HepG2 (cell line): Measurements from ENCODE around the gene BCL2L13. TPM values are rescaled to one million over a fixed set of nuclear protein-coding genes. Genes with fewer than 3 reads are reported as not detected.

Source experiments
- BHLHE40 ChIP-seq: IDR thresholded peaks from 2 replicates; pipeline ENCODE4 v1.6.1; 2011; ENCODE audit warnings: low read length, improper control_type of control experiment
- CREM ChIP-seq, 2 experiments: sonication (generic) in 1 of 2; formaldehyde crosslinking in 1 of 2; IDR thresholded peaks; 2 replicates each; pipeline versions ENCODE4 v1.4.0 to v1.6.1; 2016 to 2020; ENCODE audit warnings: antibody characterized with exemption in 1 of 2, mild to moderate bottlenecking in 1 of 2, missing genetic modification reagents in 1 of 2
- FOXO1 ChIP-seq: sonication (generic); formaldehyde crosslinking; IDR thresholded peaks from 2 replicates; pipeline ENCODE4 v1.4.0; 2020; ENCODE audit warnings: missing genetic modification reagents
- GPN1 ChIP-seq: sonication (generic); formaldehyde crosslinking; IDR thresholded peaks from 2 replicates; pipeline ENCODE4 v1.5.1; 2020; ENCODE audit warnings: missing genetic modification reagents, borderline replicate concordance
- GZF1 ChIP-seq: sonication (generic); formaldehyde crosslinking; IDR thresholded peaks from 2 replicates; pipeline ENCODE4 v1.5.1; 2020; ENCODE audit warnings: mild to moderate bottlenecking, missing genetic modification reagents
- NCOA2 ChIP-seq: sonication (generic); formaldehyde crosslinking; IDR thresholded peaks from 2 replicates; pipeline ENCODE4 v1.8.0; 2022; ENCODE audit warnings: inconsistent platforms
- SNAPC5 ChIP-seq: sonication (generic); formaldehyde crosslinking; IDR thresholded peaks from 2 replicates; pipeline ENCODE4 v1.8.1; 2023; ENCODE audit warnings: mild to moderate bottlenecking, missing genetic modification reagents, borderline replicate concordance
- TBX2 ChIP-seq: sonication (generic); formaldehyde crosslinking; IDR thresholded peaks from 2 replicates; pipeline ENCODE4 v1.5.0; 2020; ENCODE audit warnings: missing genetic modification reagents, mild to moderate bottlenecking, borderline replicate concordance
- ZBTB1 ChIP-seq: sonication (generic); formaldehyde crosslinking; IDR thresholded peaks from 2 replicates; pipeline ENCODE4 v1.4.0; 2020; ENCODE audit warnings: missing genetic modification reagents, borderline replicate concordance
- ZBTB25 ChIP-seq: IDR thresholded peaks from 2 replicates; pipeline ENCODE4 v1.6.1; 2018; ENCODE audit warnings: missing genetic modification reagents
- ZFY ChIP-seq: sonication (generic); formaldehyde crosslinking; IDR thresholded peaks from 2 replicates; pipeline ENCODE4 v1.4.0; 2020; ENCODE audit warnings: missing genetic modification reagents
- ZMYM4 ChIP-seq: sonication (generic); formaldehyde crosslinking; IDR thresholded peaks from 2 replicates; pipeline ENCODE4 v1.8.1; 2023; ENCODE audit warnings: mild to moderate bottlenecking, missing genetic modification reagents
- ZNF138 ChIP-seq: sonication (generic); formaldehyde crosslinking; IDR thresholded peaks from 2 replicates; pipeline ENCODE4 v1.5.0; 2020; ENCODE audit warnings: mild to moderate bottlenecking, low read depth, missing genetic modification reagents
- ZNF143 ChIP-seq: sonication (generic); formaldehyde crosslinking; IDR thresholded peaks from 2 replicates; pipeline ENCODE4 v1.4.0; 2020; ENCODE audit warnings: missing genetic modification reagents
- ZNF274 ChIP-seq: sonication (generic); formaldehyde crosslinking; IDR thresholded peaks from 2 replicates; pipeline ENCODE4 v1.5.1; 2020; ENCODE audit warnings: mild to moderate bottlenecking, missing genetic modification reagents
- ZNF317 ChIP-seq: sonication (generic); formaldehyde crosslinking; IDR thresholded peaks from 2 replicates; pipeline ENCODE4 v1.5.0; 2020; ENCODE audit warnings: mild to moderate bottlenecking, missing genetic modification reagents
- ZNF383 ChIP-seq: sonication (generic); formaldehyde crosslinking; IDR thresholded peaks from 2 replicates; pipeline ENCODE4 v1.4.0; 2020; ENCODE audit warnings: missing genetic modification reagents, mild to moderate bottlenecking, borderline replicate concordance
- ZNF543 ChIP-seq: sonication (generic); formaldehyde crosslinking; IDR thresholded peaks from 2 replicates; pipeline ENCODE4 v1.4.0; 2020; ENCODE audit warnings: mild to moderate bottlenecking, missing genetic modification reagents
- ZNF556 ChIP-seq: sonication (generic); formaldehyde crosslinking; IDR thresholded peaks from 2 replicates; pipeline ENCODE4 v1.4.0; 2020; ENCODE audit warnings: mild to moderate bottlenecking, missing genetic modification reagents, borderline replicate concordance
- ZNF615 ChIP-seq: sonication (generic); formaldehyde crosslinking; IDR thresholded peaks from 2 replicates; pipeline ENCODE4 v1.5.0; 2020; ENCODE audit warnings: mild to moderate bottlenecking, missing genetic modification reagents, borderline replicate concordance
- ZNF747 ChIP-seq: sonication (generic); formaldehyde crosslinking; IDR thresholded peaks from 2 replicates; pipeline ENCODE4 v1.8.1; 2023; ENCODE audit warnings: missing genetic modification reagents, mild to moderate bottlenecking, borderline replicate concordance
- ZNF772 ChIP-seq: sonication (generic); formaldehyde crosslinking; IDR thresholded peaks from 2 replicates; pipeline ENCODE4 v1.5.0; 2020; ENCODE audit warnings: mild to moderate bottlenecking, missing genetic modification reagents
- ZZZ3 ChIP-seq: sonication (generic); formaldehyde crosslinking; IDR thresholded peaks from 2 replicates; pipeline ENCODE4 v1.4.0; 2020; ENCODE audit warnings: missing genetic modification reagents, mild to moderate bottlenecking, borderline replicate concordance
- polyA plus RNA-seq, 8 experiments: library from polyadenylated mRNA; depleted of rRNA in 3 of 8; stranded (reverse) in 7 of 8; unstranded in 1 of 8; fragments of >200 nt; fragmentation: Illumina TruSeq in 4 of 8; extraction: Trizol in 4 of 8; gene quantifications; 2 replicates each; pipeline versions ENCODE4 v1.2.1 to v1.2.3, GENCODE V29; 2011 to 2016; ENCODE audit warnings: low read depth in 4 of 8, missing spikeins in 1 of 8, mixed read lengths in 1 of 8; ENCODE audit not compliant: insufficient read depth in 1 of 8
- total RNA-seq, 5 experiments: library from RNA; depleted of rRNA; stranded (reverse); fragments of >200 nt; fragmentation: Illumina TruSeq; extraction: Trizol; gene quantifications; 2 replicates each; pipeline ENCODE4 v1.2.3, GENCODE V29; 2016; ENCODE audit warnings: low read depth in 1 of 5
- TF ChIP-seq, protein P1 (sequence below): sonication (generic); formaldehyde crosslinking; IDR thresholded peaks from 2 replicates; pipeline ENCODE4 v1.4.0; 2020; ENCODE audit warnings: missing genetic modification reagents
- TF ChIP-seq, protein P2 (sequence below): sonication (generic); formaldehyde crosslinking; IDR thresholded peaks from 2 replicates; pipeline ENCODE4 v1.4.0; 2020; ENCODE audit warnings: missing genetic modification reagents
- TF ChIP-seq, protein P3 (sequence below): IDR thresholded peaks from 2 replicates; pipeline ENCODE4 v1.6.1; 2016; ENCODE audit warnings: mild to moderate bottlenecking

Gene BCL2L13
- total and polyA plus RNA-seq, 2 of the 13 experiments (the other 11 are each of a cell fraction or from before 2014, with no cell fraction given): 13.5 to 14.6 TPM

DNA sequence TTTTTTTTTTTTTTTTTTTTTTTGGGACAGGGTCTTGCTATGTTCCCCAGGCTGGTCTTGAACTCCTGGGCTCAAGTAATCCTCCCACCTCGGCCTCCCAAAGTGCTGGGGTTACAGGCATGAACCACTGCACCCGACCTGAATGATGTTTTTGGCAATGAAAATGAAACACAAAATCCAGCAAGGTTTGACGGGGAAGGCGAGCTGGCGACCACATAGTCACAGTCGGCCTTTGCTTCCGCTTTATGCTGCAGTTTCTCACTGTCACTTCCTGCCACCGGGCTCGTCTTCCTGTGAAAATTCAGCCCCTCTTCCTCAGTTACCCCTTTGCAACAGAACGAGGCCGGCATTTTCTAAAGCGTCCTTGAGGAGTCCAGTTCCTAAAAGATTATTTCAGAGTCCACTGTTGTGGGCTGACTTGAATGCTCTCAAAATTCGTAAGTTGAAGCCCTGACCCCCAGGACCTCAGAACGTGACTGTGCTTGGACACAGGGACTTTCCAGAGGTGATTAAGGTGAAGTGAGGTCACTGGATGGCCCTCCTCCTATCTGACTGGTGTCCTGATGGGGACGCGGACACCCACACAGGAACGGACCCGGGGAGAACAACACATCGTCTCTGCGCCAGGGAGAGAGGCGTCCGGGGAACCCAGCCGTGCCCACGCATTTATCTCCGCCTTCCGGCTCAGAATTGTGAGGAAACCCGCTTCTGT lies 138.6 kb downstream of the BCL2L13 start (continued):
- peak; percentile 95 for TF ChIP-seq BHLHE40
- no peak for TF ChIP-seq GZF1
- no peak for TF ChIP-seq ZNF383 (CRISPR knock-in tag)
- TF ChIP-seq ZBTB1: no peak
- TF ChIP-seq ZNF317: no peak
- TF ChIP-seq FOXO1 (CRISPR knock-in tag): no peak
- peak; percentile 15; the same call in 1 of the 2 replicates for TF ChIP-seq NCOA2 (CRISPR knock-in tag)
- TF ChIP-seq ZNF556: 0 out of 2 replicates have a peak, but pooled peaks have one; percentile 32
- 0 out of 2 replicates have a peak, but pooled peaks have one; percentile 25 for TF ChIP-seq ZMYM4 (CRISPR knock-in tag)
- peak; percentile 20; the same call in 1 of the 2 replicates for TF ChIP-seq ZNF615 (CRISPR knock-in tag)
- no peak for TF ChIP-seq GPN1 (CRISPR knock-in tag)
- TF ChIP-seq, protein P1, sequence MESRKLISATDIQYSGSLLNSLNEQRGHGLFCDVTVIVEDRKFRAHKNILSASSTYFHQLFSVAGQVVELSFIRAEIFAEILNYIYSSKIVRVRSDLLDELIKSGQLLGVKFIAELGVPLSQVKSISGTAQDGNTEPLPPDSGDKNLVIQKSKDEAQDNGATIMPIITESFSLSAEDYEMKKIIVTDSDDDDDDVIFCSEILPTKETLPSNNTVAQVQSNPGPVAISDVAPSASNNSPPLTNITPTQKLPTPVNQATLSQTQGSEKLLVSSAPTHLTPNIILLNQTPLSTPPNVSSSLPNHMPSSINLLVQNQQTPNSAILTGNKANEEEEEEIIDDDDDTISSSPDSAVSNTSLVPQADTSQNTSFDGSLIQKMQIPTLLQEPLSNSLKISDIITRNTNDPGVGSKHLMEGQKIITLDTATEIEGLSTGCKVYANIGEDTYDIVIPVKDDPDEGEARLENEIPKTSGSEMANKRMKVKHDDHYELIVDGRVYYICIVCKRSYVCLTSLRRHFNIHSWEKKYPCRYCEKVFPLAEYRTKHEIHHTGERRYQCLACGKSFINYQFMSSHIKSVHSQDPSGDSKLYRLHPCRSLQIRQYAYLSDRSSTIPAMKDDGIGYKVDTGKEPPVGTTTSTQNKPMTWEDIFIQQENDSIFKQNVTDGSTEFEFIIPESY (CRISPR knock-in tag): no peak
- no peak for TF ChIP-seq ZBTB25 (CRISPR knock-in tag)
- no peak for TF ChIP-seq ZNF747 (CRISPR knock-in tag)
- TF ChIP-seq ZNF772 (CRISPR knock-in tag): peak; percentile 52; the same call in 1 of the 2 replicates
- 0 out of 2 replicates have a peak, but pooled peaks have one; percentile 52 for TF ChIP-seq ZNF138 (CRISPR knock-in tag)
- peak; percentile 44; the same call in 1 of the 2 replicates for TF ChIP-seq TBX2 (CRISPR knock-in tag)
- peak; percentile 66 for TF ChIP-seq ZFY (CRISPR knock-in tag)
- TF ChIP-seq ZNF274 (CRISPR knock-in tag): peak; percentile 28; the same call in 1 of the 2 replicates
- no peak for TF ChIP-seq ZNF143 (CRISPR knock-in tag)
- TF ChIP-seq ZZZ3: 0 out of 2 replicates have a peak, but pooled peaks have one; percentile 64
- TF ChIP-seq, protein P2, sequence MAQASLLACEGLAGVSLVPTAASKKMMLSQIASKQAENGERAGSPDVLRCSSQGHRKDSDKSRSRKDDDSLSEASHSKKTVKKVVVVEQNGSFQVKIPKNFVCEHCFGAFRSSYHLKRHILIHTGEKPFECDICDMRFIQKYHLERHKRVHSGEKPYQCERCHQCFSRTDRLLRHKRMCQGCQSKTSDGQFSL (CRISPR knock-in tag): no peak
- 0 out of 2 replicates have a peak, but pooled peaks have one; percentile 49 for TF ChIP-seq ZNF543 (CRISPR knock-in tag)
- TF ChIP-seq CREM (IDR thresholded peaks at IDR 0.05): peak; percentile 56; the same call in 1 of the 2 replicates
- no peak for TF ChIP-seq CREM (CRISPR knock-in tag; IDR thresholded peaks at IDR 0.05)
- no peak for TF ChIP-seq SNAPC5 (CRISPR knock-in tag)
- TF ChIP-seq, protein P3, sequence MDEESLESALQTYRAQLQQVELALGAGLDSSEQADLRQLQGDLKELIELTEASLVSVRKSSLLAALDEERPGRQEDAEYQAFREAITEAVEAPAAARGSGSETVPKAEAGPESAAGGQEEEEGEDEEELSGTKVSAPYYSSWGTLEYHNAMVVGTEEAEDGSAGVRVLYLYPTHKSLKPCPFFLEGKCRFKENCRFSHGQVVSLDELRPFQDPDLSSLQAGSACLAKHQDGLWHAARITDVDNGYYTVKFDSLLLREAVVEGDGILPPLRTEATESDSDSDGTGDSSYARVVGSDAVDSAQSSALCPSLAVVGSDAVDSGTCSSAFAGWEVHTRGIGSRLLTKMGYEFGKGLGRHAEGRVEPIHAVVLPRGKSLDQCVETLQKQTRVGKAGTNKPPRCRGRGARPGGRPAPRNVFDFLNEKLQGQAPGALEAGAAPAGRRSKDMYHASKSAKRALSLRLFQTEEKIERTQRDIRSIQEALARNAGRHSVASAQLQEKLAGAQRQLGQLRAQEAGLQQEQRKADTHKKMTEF (CRISPR knock-in tag): peak; percentile 18; the same call in 1 of the 2 replicates
